ENCODE results near the gene PRRG2. TPM values are rescaled to one million over a fixed set of nuclear protein-coding genes. Genes with fewer than 3 reads are reported as not detected.

The PRRG2 gene
- polyA plus RNA-seq, 1 of the 3 experiments (the other 2 are of a cell fraction): 0.44 TPM

DNA sequence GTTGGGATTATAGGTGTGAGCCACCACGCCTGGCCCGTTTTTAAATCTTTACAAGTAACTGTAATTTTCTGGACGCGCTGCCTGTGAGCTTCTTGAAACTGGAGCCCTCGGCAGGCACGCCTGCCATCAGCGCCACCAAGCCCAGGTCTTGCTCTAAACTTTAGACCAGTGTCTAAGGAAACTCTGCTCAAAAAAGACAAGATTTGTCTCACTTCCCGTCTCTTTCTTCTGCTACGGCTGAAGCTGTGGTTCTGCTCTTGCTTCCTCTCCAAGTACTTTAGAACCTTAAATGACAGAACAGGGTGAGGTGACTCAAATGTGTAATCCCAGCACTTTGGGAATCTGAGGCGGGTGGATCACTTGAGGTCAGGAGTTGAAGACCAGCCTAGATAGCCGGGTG lies 28.4 kb upstream of the PRRG2 start (continued):
- no peak for TF ChIP-seq IRF3 (IDR thresholded peaks at IDR 0.05; ENCODE audit: low read depth, low read length)
- TF ChIP-seq FOXJ3 (CRISPR knock-in tag; IDR thresholded peaks at IDR 0.05): no peak
- TF ChIP-seq RAD21 (IDR thresholded peaks at IDR 0.05; ENCODE audit: low read length): no peak
- TF ChIP-seq EZH2phosphoT487 (IDR thresholded peaks at IDR 0.05; ENCODE audit: borderline replicate concordance, low read depth): no peak
- no peak for TF ChIP-seq NRF1 (IDR thresholded peaks at IDR 0.05; ENCODE audit: low read depth, low read length)
- TF ChIP-seq FOSL2 (IDR thresholded peaks at IDR 0.05; ENCODE audit: borderline replicate concordance, low read depth): no peak
- TF ChIP-seq CHD2 (IDR thresholded peaks at IDR 0.05; ENCODE audit: low read length, partially characterized antibody): no peak

DNA sequence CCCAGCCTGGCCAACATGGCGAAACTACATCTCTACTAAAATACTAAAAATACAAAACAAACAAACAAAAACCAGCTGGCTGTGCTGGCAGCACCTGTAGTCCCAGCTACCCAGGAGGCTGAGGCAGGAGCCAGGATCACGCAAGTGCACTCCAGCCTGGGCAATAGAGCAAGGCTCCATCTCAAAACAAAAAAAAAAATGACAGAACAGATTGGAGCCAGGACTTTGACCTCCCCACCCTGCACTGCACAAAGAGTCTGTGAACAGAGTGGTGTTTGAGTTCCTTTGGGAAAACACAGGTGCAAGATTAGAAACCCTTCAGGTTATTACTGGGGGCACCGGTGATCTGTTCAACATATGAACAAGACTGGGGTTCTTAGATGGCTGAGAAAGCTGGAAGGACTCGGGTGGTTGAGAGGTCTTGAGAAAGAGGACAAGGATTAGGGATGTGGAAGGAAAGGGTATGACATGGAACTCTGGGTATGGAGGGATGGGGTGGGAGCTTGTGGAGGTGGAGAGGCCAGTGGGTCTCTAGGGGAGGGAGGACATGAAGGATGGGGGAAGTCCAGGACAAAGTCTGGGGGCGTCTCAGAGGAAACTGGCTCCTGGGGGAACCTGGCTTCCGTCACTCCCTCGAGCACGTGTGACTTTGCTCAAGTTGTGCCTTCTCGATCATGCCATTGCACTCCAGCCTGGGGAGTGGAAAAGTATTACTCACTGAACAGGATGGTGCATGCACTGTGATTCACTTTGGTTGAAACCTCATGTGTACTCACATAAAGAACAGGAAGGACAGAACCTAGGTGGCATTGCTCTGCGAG lies 27.5 kb upstream of the PRRG2 start:
- CTCF ChIA-PET: interaction anchor here (1.6 to 2.0 kb wide), 2 partner anchors 17 to 19 kb away, joined by 4 read pairs; no protein-coding TSS in a partner anchor
- Histone ChIP-seq H3K4me2 (no peak overlapping the region), H3F3A (replicated peaks; ENCODE audit: insufficient read depth) (peaks cover 10% of the 10 kb centered on the region), H2AFZ (ENCODE audit: low read depth) (no peak overlapping the region), H3K9ac (no peak overlapping the region), H4K20me1 (ENCODE audit: insufficient read depth) (no peaks in the 10 kb centered on the region), H3K27me3 (ENCODE audit: insufficient read depth) (no peaks in the 10 kb centered on the region), H3K79me2 (ENCODE audit: insufficient read depth) (no peaks in the 10 kb centered on the region), H3K27ac (ENCODE audit: low read depth in 2 of 2, low read length in 1 of 2) (no peak overlapping the region), H3K4me3 (ENCODE audit: low read depth in 2 of 2, low read length in 1 of 2) (no peak overlapping the region), H3K36me3 (replicated peaks in 1 of 2; ENCODE audit: control insufficient read depth in 1 of 2, insufficient read depth in 2 of 2, low read length in 1 of 2) (peaks cover 18 to 25% of the 10 kb centered on the region in 2 experiments), H3K9me3 (no peaks in the 10 kb centered on the region), H3K4me1 (ENCODE audit: control insufficient read depth in 1 of 2, insufficient read depth in 2 of 2, low read depth in 1 of 2, low read length in 1 of 2) (no peaks in the 10 kb centered on the region; a peak in 1 of 4 replicates), H3K9me2 (no peaks in the 10 kb centered on the region)
- 79% methylated on average over 10 of the region's 10 CpGs for WGBS (ENCODE audit: low lambda C conversion rate)
- DNase-seq: no peak
- POLR2A ChIA-PET: no interaction called here
- TF ChIP-seq SMC3 (IDR thresholded peaks at IDR 0.05; ENCODE audit: low read depth, low read length): no peak
- TF ChIP-seq, protein P1, sequence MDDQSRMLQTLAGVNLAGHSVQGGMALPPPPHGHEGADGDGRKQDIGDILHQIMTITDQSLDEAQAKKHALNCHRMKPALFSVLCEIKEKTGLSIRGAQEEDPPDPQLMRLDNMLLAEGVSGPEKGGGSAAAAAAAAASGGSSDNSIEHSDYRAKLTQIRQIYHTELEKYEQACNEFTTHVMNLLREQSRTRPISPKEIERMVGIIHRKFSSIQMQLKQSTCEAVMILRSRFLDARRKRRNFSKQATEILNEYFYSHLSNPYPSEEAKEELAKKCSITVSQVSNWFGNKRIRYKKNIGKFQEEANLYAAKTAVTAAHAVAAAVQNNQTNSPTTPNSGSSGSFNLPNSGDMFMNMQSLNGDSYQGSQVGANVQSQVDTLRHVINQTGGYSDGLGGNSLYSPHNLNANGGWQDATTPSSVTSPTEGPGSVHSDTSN (IDR thresholded peaks at IDR 0.05): no peak
- TF ChIP-seq RXRA (IDR thresholded peaks at IDR 0.05; ENCODE audit: borderline replicate concordance, low read depth): no peak
- TF ChIP-seq FOXM1 (IDR thresholded peaks at IDR 0.05; ENCODE audit: low read depth): no peak
- TF ChIP-seq, protein P2, sequence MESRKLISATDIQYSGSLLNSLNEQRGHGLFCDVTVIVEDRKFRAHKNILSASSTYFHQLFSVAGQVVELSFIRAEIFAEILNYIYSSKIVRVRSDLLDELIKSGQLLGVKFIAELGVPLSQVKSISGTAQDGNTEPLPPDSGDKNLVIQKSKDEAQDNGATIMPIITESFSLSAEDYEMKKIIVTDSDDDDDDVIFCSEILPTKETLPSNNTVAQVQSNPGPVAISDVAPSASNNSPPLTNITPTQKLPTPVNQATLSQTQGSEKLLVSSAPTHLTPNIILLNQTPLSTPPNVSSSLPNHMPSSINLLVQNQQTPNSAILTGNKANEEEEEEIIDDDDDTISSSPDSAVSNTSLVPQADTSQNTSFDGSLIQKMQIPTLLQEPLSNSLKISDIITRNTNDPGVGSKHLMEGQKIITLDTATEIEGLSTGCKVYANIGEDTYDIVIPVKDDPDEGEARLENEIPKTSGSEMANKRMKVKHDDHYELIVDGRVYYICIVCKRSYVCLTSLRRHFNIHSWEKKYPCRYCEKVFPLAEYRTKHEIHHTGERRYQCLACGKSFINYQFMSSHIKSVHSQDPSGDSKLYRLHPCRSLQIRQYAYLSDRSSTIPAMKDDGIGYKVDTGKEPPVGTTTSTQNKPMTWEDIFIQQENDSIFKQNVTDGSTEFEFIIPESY (IDR thresholded peaks at IDR 0.05; ENCODE audit: borderline replicate concordance, low read depth): no peak
- no peak for TF ChIP-seq TCF12 (IDR thresholded peaks at IDR 0.05)
- TF ChIP-seq, protein P3, sequence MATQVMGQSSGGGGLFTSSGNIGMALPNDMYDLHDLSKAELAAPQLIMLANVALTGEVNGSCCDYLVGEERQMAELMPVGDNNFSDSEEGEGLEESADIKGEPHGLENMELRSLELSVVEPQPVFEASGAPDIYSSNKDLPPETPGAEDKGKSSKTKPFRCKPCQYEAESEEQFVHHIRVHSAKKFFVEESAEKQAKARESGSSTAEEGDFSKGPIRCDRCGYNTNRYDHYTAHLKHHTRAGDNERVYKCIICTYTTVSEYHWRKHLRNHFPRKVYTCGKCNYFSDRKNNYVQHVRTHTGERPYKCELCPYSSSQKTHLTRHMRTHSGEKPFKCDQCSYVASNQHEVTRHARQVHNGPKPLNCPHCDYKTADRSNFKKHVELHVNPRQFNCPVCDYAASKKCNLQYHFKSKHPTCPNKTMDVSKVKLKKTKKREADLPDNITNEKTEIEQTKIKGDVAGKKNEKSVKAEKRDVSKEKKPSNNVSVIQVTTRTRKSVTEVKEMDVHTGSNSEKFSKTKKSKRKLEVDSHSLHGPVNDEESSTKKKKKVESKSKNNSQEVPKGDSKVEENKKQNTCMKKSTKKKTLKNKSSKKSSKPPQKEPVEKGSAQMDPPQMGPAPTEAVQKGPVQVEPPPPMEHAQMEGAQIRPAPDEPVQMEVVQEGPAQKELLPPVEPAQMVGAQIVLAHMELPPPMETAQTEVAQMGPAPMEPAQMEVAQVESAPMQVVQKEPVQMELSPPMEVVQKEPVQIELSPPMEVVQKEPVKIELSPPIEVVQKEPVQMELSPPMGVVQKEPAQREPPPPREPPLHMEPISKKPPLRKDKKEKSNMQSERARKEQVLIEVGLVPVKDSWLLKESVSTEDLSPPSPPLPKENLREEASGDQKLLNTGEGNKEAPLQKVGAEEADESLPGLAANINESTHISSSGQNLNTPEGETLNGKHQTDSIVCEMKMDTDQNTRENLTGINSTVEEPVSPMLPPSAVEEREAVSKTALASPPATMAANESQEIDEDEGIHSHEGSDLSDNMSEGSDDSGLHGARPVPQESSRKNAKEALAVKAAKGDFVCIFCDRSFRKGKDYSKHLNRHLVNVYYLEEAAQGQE (IDR thresholded peaks at IDR 0.05; ENCODE audit: low read depth, low read length): no peak
- TF ChIP-seq CHD2 (IDR thresholded peaks at IDR 0.05; ENCODE audit: low read length, partially characterized antibody): no peak
- TF ChIP-seq EP300 (IDR thresholded peaks at IDR 0.05; ENCODE audit: borderline replicate concordance in 1 of 2, low read depth in 1 of 2, low read length in 1 of 2): no peak
- no peak for TF ChIP-seq GATA2 (CRISPR knock-in tag; IDR thresholded peaks at IDR 0.05)
- no peak for TF ChIP-seq POLR2AphosphoS5 (IDR thresholded peaks at IDR 0.05; ENCODE audit: low read depth, low read length)
- TF ChIP-seq IRF3 (IDR thresholded peaks at IDR 0.05; ENCODE audit: low read depth, low read length): no peak
- no peak for TF ChIP-seq CTCF (IDR thresholded peaks at IDR 0.05)
- no peak for TF ChIP-seq YY1 (IDR thresholded peaks at IDR 0.05; ENCODE audit: low read depth)

Data from SK-N-SH (cell line).